ENCODE measurements around the gene HACL1.

The HACL1 gene

DNA sequence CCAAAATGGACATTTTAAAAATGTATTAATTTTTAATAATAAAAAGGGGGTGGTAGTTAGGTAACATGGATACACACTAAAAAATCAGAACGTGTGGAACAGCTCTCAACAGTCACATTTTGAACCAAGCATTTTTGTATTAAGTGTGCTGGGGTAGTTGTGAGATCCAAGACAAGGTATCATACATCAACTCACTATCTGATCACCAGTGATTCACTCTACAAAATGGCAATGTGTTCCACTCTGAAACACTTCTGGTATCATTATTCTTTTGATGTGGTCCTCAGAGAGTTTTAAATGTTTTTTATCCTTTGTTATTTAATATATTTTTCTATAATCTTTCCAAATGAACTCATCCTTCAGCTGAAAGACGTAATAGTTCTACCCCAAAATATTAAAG, 5.4 kb downstream of the HACL1 start:
- no peak overlapping the region for H3K27ac ChIP-seq
- TF ChIP-seq, protein P1, sequence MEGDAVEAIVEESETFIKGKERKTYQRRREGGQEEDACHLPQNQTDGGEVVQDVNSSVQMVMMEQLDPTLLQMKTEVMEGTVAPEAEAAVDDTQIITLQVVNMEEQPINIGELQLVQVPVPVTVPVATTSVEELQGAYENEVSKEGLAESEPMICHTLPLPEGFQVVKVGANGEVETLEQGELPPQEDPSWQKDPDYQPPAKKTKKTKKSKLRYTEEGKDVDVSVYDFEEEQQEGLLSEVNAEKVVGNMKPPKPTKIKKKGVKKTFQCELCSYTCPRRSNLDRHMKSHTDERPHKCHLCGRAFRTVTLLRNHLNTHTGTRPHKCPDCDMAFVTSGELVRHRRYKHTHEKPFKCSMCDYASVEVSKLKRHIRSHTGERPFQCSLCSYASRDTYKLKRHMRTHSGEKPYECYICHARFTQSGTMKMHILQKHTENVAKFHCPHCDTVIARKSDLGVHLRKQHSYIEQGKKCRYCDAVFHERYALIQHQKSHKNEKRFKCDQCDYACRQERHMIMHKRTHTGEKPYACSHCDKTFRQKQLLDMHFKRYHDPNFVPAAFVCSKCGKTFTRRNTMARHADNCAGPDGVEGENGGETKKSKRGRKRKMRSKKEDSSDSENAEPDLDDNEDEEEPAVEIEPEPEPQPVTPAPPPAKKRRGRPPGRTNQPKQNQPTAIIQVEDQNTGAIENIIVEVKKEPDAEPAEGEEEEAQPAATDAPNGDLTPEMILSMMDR (IDR thresholded peaks at IDR 0.05) = no peak
- peaks cover 8 to 10% of the 10 kb centered on the region in 2 experiments for H3K4me1 ChIP-seq (ENCODE audit: control insufficient read depth in 1 of 2, insufficient read depth in 1 of 2, low read depth in 1 of 2, low read length in 1 of 2)
- no peak overlapping the region for H3K4me3 ChIP-seq (ENCODE audit: low read depth in 1 of 2, low read length in 1 of 2)
- H3K36me3 ChIP-seq = peaks cover 15% of the 10 kb centered on the region
- no peaks in the 10 kb centered on the region for H3K27me3 ChIP-seq
- H3K9me3 ChIP-seq = no peaks in the 10 kb centered on the region

DNA sequence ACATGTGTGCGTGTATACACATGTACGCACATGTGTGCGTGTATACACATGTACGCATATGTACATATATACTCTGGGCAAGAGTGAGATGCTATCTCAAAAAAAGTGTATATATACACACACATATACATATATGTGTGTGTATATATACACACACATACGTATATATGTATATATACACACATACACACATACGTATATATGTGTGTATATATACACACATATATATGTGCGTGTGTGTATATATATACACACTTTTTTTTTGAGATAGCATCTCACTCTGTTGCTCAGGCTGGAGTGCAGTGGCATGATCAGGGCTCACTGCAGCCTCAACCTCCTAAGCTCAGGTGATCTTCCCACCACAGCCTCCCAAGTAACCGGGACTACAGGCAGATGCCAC, 8.4 kb downstream of the HACL1 start:
- Histone ChIP-seq H3K4me1 (ENCODE audit: control insufficient read depth in 1 of 2, insufficient read depth in 1 of 2, low read depth in 1 of 2, low read length in 1 of 2) (no peaks in the 10 kb centered on the region), H3K27me3 (no peaks in the 10 kb centered on the region), H3K9me3 (no peaks in the 10 kb centered on the region), H3K36me3 (peaks cover 25% of the 10 kb centered on the region), H3K27ac (no peak overlapping the region), H3K4me3 (ENCODE audit: low read depth in 1 of 2, low read length in 1 of 2) (no peak overlapping the region)
- TF ChIP-seq, protein P1 (IDR thresholded peaks at IDR 0.05) = no peak

DNA sequence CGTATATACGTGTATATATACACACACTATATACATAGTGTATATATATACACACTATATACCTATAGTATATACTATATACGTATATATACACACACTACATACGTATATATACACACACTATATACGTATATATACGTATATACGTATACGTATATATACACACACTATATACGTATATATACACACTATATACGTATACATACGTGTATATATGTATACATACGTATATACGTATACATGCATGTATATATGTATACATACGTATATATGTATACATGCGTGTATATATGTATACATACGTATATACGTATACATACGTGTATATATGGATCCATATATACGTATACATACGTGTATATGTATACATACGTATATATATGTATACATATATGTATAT, 9.4 kb downstream of the HACL1 start:
- Histone ChIP-seq H3K36me3 (peaks cover 28% of the 10 kb centered on the region), H3K9me3 (no peaks in the 10 kb centered on the region), H3K27ac (no peak overlapping the region), H3K4me1 (ENCODE audit: control insufficient read depth in 1 of 2, insufficient read depth in 1 of 2, low read depth in 1 of 2, low read length in 1 of 2) (no peaks in the 10 kb centered on the region), H3K27me3 (no peaks in the 10 kb centered on the region), H3K4me3 (ENCODE audit: low read depth in 1 of 2, low read length in 1 of 2) (no peak overlapping the region)
- TF ChIP-seq, protein P1 (IDR thresholded peaks at IDR 0.05) = no peak

DNA sequence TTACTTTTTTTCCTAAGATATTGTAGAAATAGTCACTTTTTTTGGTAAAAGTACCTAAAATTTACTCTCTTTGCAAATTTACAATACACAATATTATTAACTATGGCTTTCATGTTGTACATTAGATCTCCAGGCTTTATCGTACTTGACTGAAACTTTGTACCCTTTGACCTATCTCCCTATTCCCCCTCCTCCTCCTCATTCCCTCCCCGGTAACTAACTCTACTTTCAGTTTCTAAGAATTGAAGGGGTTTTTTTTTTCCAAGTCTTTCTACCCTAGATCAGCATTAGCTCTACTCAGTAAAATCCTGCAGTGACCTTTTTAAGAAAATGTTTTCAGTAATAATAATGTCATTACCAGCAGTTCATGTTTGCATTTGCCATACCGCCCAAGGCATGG, 10.1 kb downstream of the HACL1 start:
- H3K36me3 ChIP-seq = peaks cover 34% of the 10 kb centered on the region
- no peaks in the 10 kb centered on the region for H3K9me3 ChIP-seq
- no peak overlapping the region for H3K27ac ChIP-seq
- H3K27me3 ChIP-seq = no peaks in the 10 kb centered on the region
- H3K4me1 ChIP-seq (ENCODE audit: control insufficient read depth in 1 of 2, insufficient read depth in 1 of 2, low read depth in 1 of 2, low read length in 1 of 2) = no peaks in the 10 kb centered on the region
- no peak overlapping the region for H3K4me3 ChIP-seq (ENCODE audit: low read depth in 1 of 2, low read length in 1 of 2)
- TF ChIP-seq, protein P1 (IDR thresholded peaks at IDR 0.05) = no peak

DNA sequence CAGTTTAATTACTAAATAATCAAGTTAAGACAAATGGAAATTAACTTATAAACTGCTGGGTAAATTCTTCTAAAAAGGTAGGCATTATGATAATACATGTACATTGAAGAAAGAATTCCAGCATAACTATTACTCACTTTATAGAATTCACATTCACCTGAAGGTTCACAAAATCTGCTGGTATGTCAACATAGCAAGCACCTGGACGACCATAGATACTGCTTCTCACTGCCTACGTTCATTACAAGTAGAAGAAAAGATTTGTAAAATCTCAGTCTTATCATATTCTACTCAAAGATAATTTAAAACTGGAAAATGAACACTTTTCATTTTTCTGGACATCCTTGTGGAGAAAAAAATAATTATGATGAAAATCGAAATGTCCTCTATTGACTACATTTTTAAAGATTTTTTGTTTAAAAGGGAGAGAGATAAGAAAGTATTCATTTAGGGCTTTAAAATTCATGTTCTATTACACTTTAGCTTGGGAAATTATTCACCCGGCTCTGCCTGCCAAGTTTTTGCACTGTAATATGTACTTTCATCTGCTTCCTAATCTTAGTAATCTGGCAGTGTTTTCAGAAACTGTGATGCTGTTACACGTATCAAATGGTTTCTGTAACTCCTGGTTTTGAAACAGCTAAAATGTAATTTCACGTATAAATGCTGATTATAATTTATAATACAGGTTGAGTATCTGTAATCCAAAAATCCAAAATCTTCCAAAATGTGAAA, 16.1 kb downstream of the HACL1 start:
- Histone ChIP-seq H3K27ac (no peak overlapping the region), H3K9me3 (no peaks in the 10 kb centered on the region), H3K4me3 (ENCODE audit: low read depth in 1 of 2, low read length in 1 of 2) (no peak overlapping the region), H3K4me1 (ENCODE audit: control insufficient read depth in 1 of 2, insufficient read depth in 1 of 2, low read depth in 1 of 2, low read length in 1 of 2) (no peaks in the 10 kb centered on the region), H3K27me3 (no peaks in the 10 kb centered on the region), H3K36me3 (peaks cover 58% of the 10 kb centered on the region)
- TF ChIP-seq, protein P1 (IDR thresholded peaks at IDR 0.05) = no peak
